Glutamatergic neuron (in vitro differentiated cells): ENCODE measurements around the gene CREB5. TPM values are rescaled to one million over a fixed set of nuclear protein-coding genes. Genes with fewer than 3 reads are reported as not detected.

Source experiments
- DNase-seq: peaks from one replicate; pipeline ENCODE4 v3.0.0; 2022
- H3K27ac Mint-ChIP-seq: one replicate; pipeline ENCODE4 v1.8.0; 2020; ENCODE audit warnings: mild to moderate bottlenecking, mixed read lengths, inconsistent platforms; ENCODE audit not compliant: unreplicated experiment
- H3K27me3 Mint-ChIP-seq: one replicate; pipeline ENCODE4 v1.8.0; 2020; ENCODE audit warnings: mild to moderate bottlenecking, moderate library complexity, mixed read lengths, inconsistent platforms; ENCODE audit not compliant: unreplicated experiment
- H3K36me3 Mint-ChIP-seq: one replicate; pipeline ENCODE4 v1.8.0; 2020; ENCODE audit warnings: mild to moderate bottlenecking, mixed read lengths, inconsistent platforms; ENCODE audit not compliant: unreplicated experiment
- H3K4me1 Mint-ChIP-seq: one replicate; pipeline ENCODE4 v1.8.0; 2020; ENCODE audit warnings: mild to moderate bottlenecking, low read depth, mixed read lengths, inconsistent platforms; ENCODE audit not compliant: unreplicated experiment
- H3K4me3 Mint-ChIP-seq: one replicate; pipeline ENCODE4 v1.8.0; 2020; ENCODE audit warnings: mild to moderate bottlenecking, mixed read lengths, inconsistent platforms; ENCODE audit not compliant: unreplicated experiment
- H3K9me3 Mint-ChIP-seq: one replicate; pipeline ENCODE4 v1.8.0; 2020; ENCODE audit warnings: mild to moderate bottlenecking, moderate library complexity, mixed read lengths, inconsistent platforms; ENCODE audit not compliant: unreplicated experiment
- total RNA-seq: library from RNA; stranded (reverse); fragmentation: NEBNext Ultra II Directional; extraction: Animal tissue kit (Norgen Biotek cat#: 25700); gene quantifications from one replicate; pipeline ENCODE4 v1.2.1, GENCODE V29; 2021; ENCODE audit not compliant: unreplicated experiment
- TF ChIP-seq, protein P1 (sequence below): fragments of 200-600 bp; sonication (generic); IDR thresholded peaks from one replicate; pipeline ENCODE4 v1.5.0; 2021; ENCODE audit not compliant: partially characterized antibody, unreplicated experiment

The CREB5 gene
- total RNA-seq, 1 donor from 2014 or later, result 50.4 TPM

DNA sequence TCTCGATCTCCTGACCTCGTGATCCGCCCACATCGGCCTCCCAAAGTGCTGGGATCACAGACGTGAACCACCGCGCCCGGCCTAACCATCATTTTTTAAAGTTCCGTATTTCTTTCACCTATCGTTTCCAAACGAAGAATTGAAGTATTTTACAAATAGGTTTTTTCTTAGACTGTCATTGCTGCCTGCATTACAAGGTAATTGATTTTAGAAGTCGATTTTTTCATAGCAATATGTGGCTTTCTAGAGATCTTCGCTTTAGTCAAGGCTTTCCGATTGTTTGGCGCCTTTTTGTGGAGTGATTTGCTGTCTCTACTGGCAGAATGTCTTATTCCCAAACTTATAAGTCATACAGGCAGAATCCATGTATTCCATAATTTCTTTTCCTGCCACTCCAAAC is 436.6 kb downstream of the CREB5 start:
- peaks cover 2% of the 10 kb centered on the region for H3K9me3 Mint-ChIP-seq
- H3K4me3 Mint-ChIP-seq, result no peak overlapping the region
- peaks cover 2% of the 10 kb centered on the region for H3K4me1 Mint-ChIP-seq
- peaks cover 1% of the 10 kb centered on the region for H3K27me3 Mint-ChIP-seq
- no peaks in the 10 kb centered on the region for H3K36me3 Mint-ChIP-seq
- no peak overlapping the region for H3K27ac Mint-ChIP-seq
- TF ChIP-seq, protein P1, sequence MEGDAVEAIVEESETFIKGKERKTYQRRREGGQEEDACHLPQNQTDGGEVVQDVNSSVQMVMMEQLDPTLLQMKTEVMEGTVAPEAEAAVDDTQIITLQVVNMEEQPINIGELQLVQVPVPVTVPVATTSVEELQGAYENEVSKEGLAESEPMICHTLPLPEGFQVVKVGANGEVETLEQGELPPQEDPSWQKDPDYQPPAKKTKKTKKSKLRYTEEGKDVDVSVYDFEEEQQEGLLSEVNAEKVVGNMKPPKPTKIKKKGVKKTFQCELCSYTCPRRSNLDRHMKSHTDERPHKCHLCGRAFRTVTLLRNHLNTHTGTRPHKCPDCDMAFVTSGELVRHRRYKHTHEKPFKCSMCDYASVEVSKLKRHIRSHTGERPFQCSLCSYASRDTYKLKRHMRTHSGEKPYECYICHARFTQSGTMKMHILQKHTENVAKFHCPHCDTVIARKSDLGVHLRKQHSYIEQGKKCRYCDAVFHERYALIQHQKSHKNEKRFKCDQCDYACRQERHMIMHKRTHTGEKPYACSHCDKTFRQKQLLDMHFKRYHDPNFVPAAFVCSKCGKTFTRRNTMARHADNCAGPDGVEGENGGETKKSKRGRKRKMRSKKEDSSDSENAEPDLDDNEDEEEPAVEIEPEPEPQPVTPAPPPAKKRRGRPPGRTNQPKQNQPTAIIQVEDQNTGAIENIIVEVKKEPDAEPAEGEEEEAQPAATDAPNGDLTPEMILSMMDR, result no peak
- no peak for DNase-seq

DNA sequence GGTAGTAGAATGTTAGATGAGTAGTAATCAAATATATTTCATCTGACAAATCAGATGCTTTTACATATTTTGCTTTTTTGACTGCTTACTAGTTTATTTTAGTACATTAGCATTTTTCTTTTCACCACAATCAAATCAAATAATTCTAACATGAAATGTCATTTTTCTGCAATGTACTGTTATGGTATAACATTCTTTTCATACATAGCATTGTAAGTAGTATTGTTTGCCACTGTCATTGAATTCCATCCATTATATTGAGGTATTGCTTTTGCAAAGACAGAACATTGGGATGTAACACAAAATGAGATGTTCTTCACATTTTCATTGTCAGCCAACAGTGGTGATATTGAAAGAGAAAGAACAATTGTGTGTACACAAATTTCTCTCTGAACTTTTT is 438.4 kb downstream of the CREB5 start:
- Mint-ChIP-seq H3K9me3 (no peaks in the 10 kb centered on the region), H3K36me3 (no peaks in the 10 kb centered on the region), H3K4me3 (no peak overlapping the region), H3K27ac (no peak overlapping the region), H3K4me1 (peaks cover 2% of the 10 kb centered on the region), H3K27me3 (peaks cover 1% of the 10 kb centered on the region)
- TF ChIP-seq, protein P1, result no peak
- DNase-seq, result no peak

DNA sequence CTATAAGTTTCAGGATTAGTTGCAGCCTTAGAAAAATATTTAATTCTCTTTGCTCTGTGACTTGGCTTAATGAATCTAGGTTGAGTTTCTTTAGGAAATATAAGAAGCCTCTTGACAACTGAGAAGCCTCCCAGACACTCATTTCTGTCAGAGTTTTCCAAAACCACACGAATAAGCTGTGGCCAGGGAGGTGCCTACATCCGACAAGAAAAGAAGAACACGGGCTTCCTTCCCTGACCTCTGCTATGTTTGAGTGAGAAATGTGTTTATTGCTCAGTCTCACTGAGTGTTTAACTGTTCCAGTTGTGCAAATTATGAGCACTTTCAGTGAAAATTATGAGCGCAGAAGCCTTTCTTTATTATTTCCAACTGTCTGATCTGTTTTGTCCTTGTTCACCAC is 440.8 kb downstream of the CREB5 start:
- H3K9me3 Mint-ChIP-seq, result no peaks in the 10 kb centered on the region
- H3K4me3 Mint-ChIP-seq, result peak overlapping the region; percentile 85
- no peak overlapping the region for H3K27ac Mint-ChIP-seq
- TF ChIP-seq, protein P1, result no peak
- no peak for DNase-seq
- H3K36me3 Mint-ChIP-seq, result peaks cover 6% of the 10 kb centered on the region
- no peaks in the 10 kb centered on the region for H3K4me1 Mint-ChIP-seq
- H3K27me3 Mint-ChIP-seq, result peaks cover 1% of the 10 kb centered on the region

DNA sequence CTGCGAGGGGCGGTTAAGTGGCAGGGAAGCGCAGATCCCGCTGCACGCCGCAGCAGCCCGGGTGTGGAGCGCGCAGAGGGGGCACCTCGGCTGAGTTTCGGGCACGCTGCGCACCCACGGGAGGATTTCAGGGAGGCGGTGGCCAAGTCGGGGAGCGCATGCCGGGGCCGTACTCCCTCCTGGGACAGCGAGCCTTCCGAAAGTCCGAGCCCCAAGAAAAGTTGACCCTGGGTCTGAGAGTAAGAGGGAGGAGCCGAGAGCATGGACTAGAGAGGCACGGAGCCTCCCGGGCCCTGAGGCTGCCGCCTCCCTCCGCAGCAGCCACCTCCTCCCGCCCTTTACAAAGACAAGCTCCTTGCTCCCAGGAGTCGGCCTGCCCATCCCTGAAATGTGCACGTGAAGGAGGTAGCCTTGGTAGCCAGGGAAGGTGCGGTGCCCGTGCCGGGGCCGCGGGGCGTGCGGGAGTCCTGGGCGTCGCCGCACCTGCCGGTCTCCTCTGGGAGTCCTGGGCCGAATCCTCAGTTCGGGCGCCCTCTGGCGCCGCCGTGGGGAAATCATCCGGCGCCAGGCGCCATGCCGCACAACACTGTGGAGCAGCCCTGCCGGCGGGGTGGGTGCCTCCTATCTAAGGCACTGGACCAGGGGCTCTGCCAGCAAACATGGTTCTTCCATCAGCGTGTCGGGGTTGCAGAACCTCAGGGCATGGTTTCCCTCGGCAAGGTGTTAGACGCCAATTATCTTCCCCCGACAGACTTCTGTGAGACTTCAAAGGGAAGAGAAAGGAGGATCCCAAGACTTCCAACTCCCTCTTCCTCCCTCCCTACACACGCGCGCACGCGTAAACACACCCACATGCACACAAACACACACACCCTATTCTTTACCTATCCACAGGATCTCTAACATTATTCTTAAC is 441.8 kb downstream of the CREB5 start:
- no peaks in the 10 kb centered on the region for H3K4me1 Mint-ChIP-seq
- peak; percentile 88 for DNase-seq
- peak overlapping the region; percentile 85 for H3K4me3 Mint-ChIP-seq
- TF ChIP-seq, protein P1, result peak; percentile 77
- peaks cover 6% of the 10 kb centered on the region for H3K36me3 Mint-ChIP-seq
- H3K27ac Mint-ChIP-seq, result no peak overlapping the region
- peaks cover 1% of the 10 kb centered on the region for H3K27me3 Mint-ChIP-seq
- H3K9me3 Mint-ChIP-seq, result peaks cover 2% of the 10 kb centered on the region

DNA sequence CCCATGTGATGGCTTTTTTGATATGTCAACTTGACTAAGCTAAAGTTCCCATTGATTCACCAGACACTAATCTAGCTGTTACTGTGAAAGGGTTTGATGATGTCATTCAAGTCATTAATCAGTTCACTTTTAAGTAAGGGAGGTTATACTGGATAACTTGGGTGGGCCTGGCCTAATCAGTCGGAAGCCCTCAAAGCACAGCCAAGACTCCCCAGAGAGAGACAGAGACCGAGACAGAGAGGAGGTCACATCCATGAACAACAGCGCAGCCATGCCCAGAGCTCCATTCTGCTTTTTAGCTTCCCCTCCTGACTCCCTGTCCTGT is 442.4 kb downstream of the CREB5 start:
- Mint-ChIP-seq H3K4me1 (no peaks in the 10 kb centered on the region), H3K27ac (no peak overlapping the region), H3K36me3 (peaks cover 6% of the 10 kb centered on the region), H3K27me3 (peaks cover 1% of the 10 kb centered on the region), H3K4me3 (peak overlapping the region; percentile 85), H3K9me3 (peaks cover 4% of the 10 kb centered on the region)
- TF ChIP-seq, protein P1, result no peak
- no peak for DNase-seq
